Measurements from ENCODE around the gene DAAM1.

Gene DAAM1

GRCh38 chr14:59148334-59148900, 40.0 kb upstream of the DAAM1 start:
- H3K27me3 ChIP-seq: no peaks in the 10 kb centered on the region
- H3K4me1 ChIP-seq (ENCODE audit: control insufficient read depth in 1 of 2, insufficient read depth in 1 of 2, low read depth in 1 of 2, low read length in 1 of 2): no peaks in the 10 kb centered on the region
- H3K27ac ChIP-seq: no peak overlapping the region
- no peaks in the 10 kb centered on the region for H3K36me3 ChIP-seq
- no peak overlapping the region for H3K4me3 ChIP-seq (ENCODE audit: low read depth in 1 of 2, low read length in 1 of 2)
- no peaks in the 10 kb centered on the region for H3K9me3 ChIP-seq
- TF ChIP-seq CTCF (IDR thresholded peaks at IDR 0.05): no peak

GRCh38 chr14:59150990-59151389, 37.5 kb upstream of the DAAM1 start:
- TF ChIP-seq CTCF (IDR thresholded peaks at IDR 0.05): no peak

GRCh38 chr14:59154373-59154772, 34.1 kb upstream of the DAAM1 start:
- no peak for TF ChIP-seq CTCF (IDR thresholded peaks at IDR 0.05)
- Histone ChIP-seq H3K27ac (no peak overlapping the region), H3K36me3 (no peaks in the 10 kb centered on the region), H3K4me1 (ENCODE audit: control insufficient read depth in 1 of 2, insufficient read depth in 1 of 2, low read depth in 1 of 2, low read length in 1 of 2) (no peaks in the 10 kb centered on the region), H3K4me3 (ENCODE audit: low read depth in 1 of 2, low read length in 1 of 2) (no peak overlapping the region), H3K9me3 (no peaks in the 10 kb centered on the region), H3K27me3 (no peaks in the 10 kb centered on the region)

More at GRCh38 chr14:59150990-59151389, 37.5 kb upstream of the DAAM1 start:
- H3K27me3 ChIP-seq: no peaks in the 10 kb centered on the region
- H3K4me1 ChIP-seq (ENCODE audit: control insufficient read depth in 1 of 2, insufficient read depth in 1 of 2, low read depth in 1 of 2, low read length in 1 of 2): no peaks in the 10 kb centered on the region
- H3K36me3 ChIP-seq: no peaks in the 10 kb centered on the region
- no peak overlapping the region for H3K4me3 ChIP-seq (ENCODE audit: low read depth in 1 of 2, low read length in 1 of 2)
- H3K27ac ChIP-seq: no peak overlapping the region
- no peaks in the 10 kb centered on the region for H3K9me3 ChIP-seq

GRCh38 chr14:59155886-59156285, 32.6 kb upstream of the DAAM1 start:
- Histone ChIP-seq H3K27me3 (no peaks in the 10 kb centered on the region), H3K9me3 (no peaks in the 10 kb centered on the region), H3K27ac (no peak overlapping the region), H3K4me1 (ENCODE audit: control insufficient read depth in 1 of 2, insufficient read depth in 1 of 2, low read depth in 1 of 2, low read length in 1 of 2) (no peaks in the 10 kb centered on the region), H3K36me3 (no peaks in the 10 kb centered on the region), H3K4me3 (ENCODE audit: low read depth in 1 of 2, low read length in 1 of 2) (no peak overlapping the region)
- TF ChIP-seq CTCF (IDR thresholded peaks at IDR 0.05): no peak

GRCh38 chr14:59159169-59159568, 29.3 kb upstream of the DAAM1 start:
- Histone ChIP-seq H3K36me3 (no peaks in the 10 kb centered on the region), H3K4me3 (ENCODE audit: low read depth in 1 of 2, low read length in 1 of 2) (no peak overlapping the region), H3K27me3 (peaks cover 9% of the 10 kb centered on the region), H3K4me1 (ENCODE audit: control insufficient read depth in 1 of 2, insufficient read depth in 1 of 2, low read depth in 1 of 2, low read length in 1 of 2) (no peaks in the 10 kb centered on the region), H3K9me3 (no peaks in the 10 kb centered on the region), H3K27ac (no peak overlapping the region)
- no peak for TF ChIP-seq CTCF (IDR thresholded peaks at IDR 0.05)

GRCh38 chr14:59160506-59160905, 28.0 kb upstream of the DAAM1 start:
- no peak for TF ChIP-seq CTCF (IDR thresholded peaks at IDR 0.05)
- Histone ChIP-seq H3K9me3 (no peaks in the 10 kb centered on the region), H3K27me3 (peaks cover 9% of the 10 kb centered on the region), H3K4me3 (ENCODE audit: low read depth in 1 of 2, low read length in 1 of 2) (no peak overlapping the region), H3K36me3 (no peaks in the 10 kb centered on the region), H3K4me1 (ENCODE audit: control insufficient read depth in 1 of 2, insufficient read depth in 1 of 2, low read depth in 1 of 2, low read length in 1 of 2) (no peaks in the 10 kb centered on the region), H3K27ac (no peak overlapping the region)

All from neutrophil (primary cell).